Measurements from ENCODE around the gene PHIP. TPM values are rescaled to one million over a fixed set of nuclear protein-coding genes. Genes with fewer than 3 reads are reported as not detected.

The PHIP gene
- total RNA-seq, 4 donors from 2014 or later, result 24.9 to 44.2 (median 32.9) TPM

GRCh38 chr6:78986161-78986560 is 91.9 kb downstream of the PHIP start:
- Histone ChIP-seq H3K27me3 (no peaks in the 10 kb centered on the region), H3K9me3 (no peaks in the 10 kb centered on the region), H3K36me3 (peaks cover 8 to 98% of the 10 kb centered on the region in 2 donors), H3K4me3 (no peak overlapping the region), H3K4me1 (peaks cover 0 to 6% (median 0%) of the 10 kb centered on the region in 3 donors), H3K27ac (no peak overlapping the region)
- no peak for ATAC-seq
- 93 to 100% methylated on average over 1 of the region's 1 CpG for WGBS, 2 donors (ENCODE audit: low coverage in 1 of 2)
- TF ChIP-seq POLR2A (IDR thresholded peaks at IDR 0.05) (no peak), EP300 (IDR thresholded peaks at IDR 0.05) (no peak), POLR2AphosphoS5 (IDR thresholded peaks at IDR 0.05) (no peak), CTCF (IDR thresholded peaks at IDR 0.05) (no peak)

GRCh38 chr6:78984225-78984950 is 93.7 kb downstream of the PHIP start:
- Histone ChIP-seq H3K4me1 (peaks cover 0 to 6% (median 0%) of the 10 kb centered on the region in 3 donors), H3K36me3 (peaks cover 8 to 95% of the 10 kb centered on the region in 2 donors), H3K27ac (no peak overlapping the region), H3K4me3 (no peak overlapping the region), H3K9me3 (no peaks in the 10 kb centered on the region), H3K27me3 (no peaks in the 10 kb centered on the region)
- no peak for ATAC-seq
- TF ChIP-seq CTCF (IDR thresholded peaks at IDR 0.05), result no peak
- TF ChIP-seq EP300 (IDR thresholded peaks at IDR 0.05), result no peak
- no peak for TF ChIP-seq POLR2A (IDR thresholded peaks at IDR 0.05)
- no peak for TF ChIP-seq POLR2AphosphoS5 (IDR thresholded peaks at IDR 0.05)
- WGBS, 2 donors (ENCODE audit: low coverage in 1 of 2), result 67 to 71% methylated on average over 2 to 4 of the region's 4 CpGs

- no peaks in the 10 kb centered on the region for H3K9me3 ChIP-seq
- no peak for ATAC-seq
- no peaks in the 10 kb centered on the region for H3K27me3 ChIP-seq
- no peak overlapping the region for H3K4me3 ChIP-seq
- WGBS, 2 donors (ENCODE audit: low coverage in 1 of 2), result 86 to 96% methylated on average over 3 of the region's 3 CpGs
- no peak overlapping the region for H3K27ac ChIP-seq
- no peaks in the 10 kb centered on the region for H3K4me1 ChIP-seq
- no peak for TF ChIP-seq CTCF (IDR thresholded peaks at IDR 0.05)
- no peak for TF ChIP-seq EP300 (IDR thresholded peaks at IDR 0.05)
- no peak for TF ChIP-seq POLR2A (IDR thresholded peaks at IDR 0.05)
- no peak for TF ChIP-seq POLR2AphosphoS5 (IDR thresholded peaks at IDR 0.05)
- peaks cover 2 to 91% of the 10 kb centered on the region in 2 donors for H3K36me3 ChIP-seq
Measured at GRCh38 chr6:78967191-78967590, 110.9 kb downstream of the PHIP start.

GRCh38 chr6:78966542-78966941 is 111.5 kb downstream of the PHIP start:
- Histone ChIP-seq H3K27me3 (no peaks in the 10 kb centered on the region), H3K27ac (no peak overlapping the region), H3K9me3 (no peaks in the 10 kb centered on the region), H3K4me1 (no peaks in the 10 kb centered on the region), H3K4me3 (no peak overlapping the region), H3K36me3 (peaks cover 2 to 96% of the 10 kb centered on the region in 2 donors)
- 89 to 91% methylated on average over 4 of the region's 4 CpGs for WGBS, 2 donors (ENCODE audit: low coverage in 1 of 2)
- no peak for ATAC-seq
- TF ChIP-seq EP300 (IDR thresholded peaks at IDR 0.05), result no peak
- no peak for TF ChIP-seq POLR2A (IDR thresholded peaks at IDR 0.05)
- no peak for TF ChIP-seq CTCF (IDR thresholded peaks at IDR 0.05)
- no peak for TF ChIP-seq POLR2AphosphoS5 (IDR thresholded peaks at IDR 0.05)

GRCh38 chr6:78962448-78962847 is 115.6 kb downstream of the PHIP start:
- peaks cover 2 to 88% of the 10 kb centered on the region in 2 donors for H3K36me3 ChIP-seq
- no peak for TF ChIP-seq EP300 (IDR thresholded peaks at IDR 0.05)
- TF ChIP-seq POLR2AphosphoS5 (IDR thresholded peaks at IDR 0.05), result no peak
- TF ChIP-seq CTCF (IDR thresholded peaks at IDR 0.05), result no peak
- no peak for TF ChIP-seq POLR2A (IDR thresholded peaks at IDR 0.05)

More at GRCh38 chr6:78962448-78962847, 115.6 kb downstream of the PHIP start:
- Histone ChIP-seq H3K9me3 (no peaks in the 10 kb centered on the region), H3K27ac (no peak overlapping the region), H3K27me3 (no peaks in the 10 kb centered on the region), H3K4me3 (no peak overlapping the region), H3K4me1 (no peaks in the 10 kb centered on the region)
- 92 to 95% methylated on average over 1 of the region's 1 CpG for WGBS, 2 donors (ENCODE audit: low coverage in 1 of 2)
- ATAC-seq, result no peak

Measured in gastroesophageal sphincter (tissue), 4 donors.